Measurements from ENCODE around the gene TRAPPC12. TPM values are rescaled to one million over a fixed set of nuclear protein-coding genes. Genes with fewer than 3 reads are reported as not detected.

Gene TRAPPC12
- total and polyA plus RNA-seq, 7 experiments from 2014 or later, result 29.8 to 160 (median 104) TPM

GRCh38 chr2:3476321-3476984, 97.0 kb downstream of the TRAPPC12 start:
- peaks cover 3 to 57% (median 11%) of the 10 kb centered on the region in 5 donors for H3K36me3 Mint-ChIP-seq
- H3K36me3 ChIP-seq (ENCODE audit: control insufficient read depth in 2 of 3, insufficient read depth in 3 of 3, low read length in 3 of 3), result peaks cover 0 to 72% (median 0%) of the 10 kb centered on the region in 3 experiments
- H3K9me3 ChIP-seq (ENCODE audit: control insufficient read depth in 2 of 3, low read length in 3 of 3), result no peaks in the 10 kb centered on the region
- no peak for ATAC-seq
- H3K4me1 Mint-ChIP-seq, result peaks cover 2 to 20% (median 17%) of the 10 kb centered on the region in 7 donors
- no peak overlapping the region for H3K4me3 ChIP-seq (ENCODE audit: low read length)
- intact Hi-C loops (cut with micrococcal nuclease), result no loop called here
- ChIA-PET POLR2A (no interaction called here), CTCF (no interaction called here)
- H3K4me1 ChIP-seq (ENCODE audit: control insufficient read depth in 2 of 2, insufficient read depth in 2 of 2, low read length in 2 of 2), result no peaks in the 10 kb centered on the region
- no peaks in the 10 kb centered on the region for H3K27me3 Mint-ChIP-seq
- H3K27ac Mint-ChIP-seq, result peak overlapping the region in 3 of 9 donors; percentile 7 to 46 (median 33)
- DNase-seq, result no peak
- no peak overlapping the region for H3K4me3 Mint-ChIP-seq
- H3K27me3 ChIP-seq (ENCODE audit: control insufficient read depth in 2 of 2, insufficient read depth in 2 of 2, low read length in 2 of 2), result no peaks in the 10 kb centered on the region
- no peaks in the 10 kb centered on the region for H3K9me3 Mint-ChIP-seq
- no peak overlapping the region for H3K27ac ChIP-seq (ENCODE audit: low read depth, low read length)

GRCh38 chr2:3476985-3477327, 97.5 kb downstream of the TRAPPC12 start:
- Mint-ChIP-seq H3K27ac (peak overlapping the region in 1 of 9 donors; percentile 46), H3K4me3 (no peak overlapping the region), H3K9me3 (no peaks in the 10 kb centered on the region), H3K4me1 (peaks cover 2 to 25% (median 17%) of the 10 kb centered on the region in 7 donors), H3K36me3 (peaks cover 3 to 53% (median 11%) of the 10 kb centered on the region in 5 donors), H3K27me3 (no peaks in the 10 kb centered on the region)
- CTCF ChIA-PET, result no interaction called here
- POLR2A ChIA-PET, result no interaction called here
- DNase-seq, result no peak
- intact Hi-C loops (cut with micrococcal nuclease), result no loop called here
- Histone ChIP-seq H3K36me3 (ENCODE audit: control insufficient read depth in 2 of 3, insufficient read depth in 3 of 3, low read length in 3 of 3) (peaks cover 0 to 67% (median 0%) of the 10 kb centered on the region in 3 experiments), H3K4me1 (ENCODE audit: control insufficient read depth in 2 of 2, insufficient read depth in 2 of 2, low read length in 2 of 2) (no peaks in the 10 kb centered on the region), H3K9me3 (ENCODE audit: control insufficient read depth in 2 of 3, low read length in 3 of 3) (no peaks in the 10 kb centered on the region), H3K27me3 (ENCODE audit: control insufficient read depth in 2 of 2, insufficient read depth in 2 of 2, low read length in 2 of 2) (no peaks in the 10 kb centered on the region), H3K27ac (ENCODE audit: low read depth, low read length) (no peak overlapping the region), H3K4me3 (ENCODE audit: low read length) (no peak overlapping the region)
- ATAC-seq, result no peak

GRCh38 chr2:3478846-3479385, 99.4 kb downstream of the TRAPPC12 start:
- no peak for DNase-seq
- intact Hi-C loops (cut with micrococcal nuclease), result no loop called here
- Mint-ChIP-seq H3K4me1 (peaks cover 2 to 39% (median 20%) of the 10 kb centered on the region in 7 donors), H3K4me3 (no peak overlapping the region), H3K36me3 (peaks cover 3 to 40% (median 3%) of the 10 kb centered on the region in 5 donors), H3K27me3 (no peaks in the 10 kb centered on the region), H3K27ac (peak overlapping the region in 1 of 9 donors; percentile 38), H3K9me3 (no peaks in the 10 kb centered on the region)
- Histone ChIP-seq H3K4me1 (ENCODE audit: control insufficient read depth in 2 of 2, insufficient read depth in 2 of 2, low read length in 2 of 2) (no peaks in the 10 kb centered on the region), H3K27me3 (ENCODE audit: control insufficient read depth in 2 of 2, insufficient read depth in 2 of 2, low read length in 2 of 2) (no peaks in the 10 kb centered on the region), H3K9me3 (ENCODE audit: control insufficient read depth in 2 of 3, low read length in 3 of 3) (no peaks in the 10 kb centered on the region), H3K36me3 (ENCODE audit: control insufficient read depth in 2 of 3, insufficient read depth in 3 of 3, low read length in 3 of 3) (peaks cover 0 to 58% (median 0%) of the 10 kb centered on the region in 3 experiments), H3K27ac (ENCODE audit: low read depth, low read length) (no peak overlapping the region), H3K4me3 (ENCODE audit: low read length) (no peak overlapping the region)
- ChIA-PET POLR2A (no interaction called here), CTCF (no interaction called here)
- ATAC-seq, result no peak

- no peak for ATAC-seq
- H3K4me3 ChIP-seq (ENCODE audit: low read length), result no peak overlapping the region
- ChIA-PET CTCF (no interaction called here), POLR2A (no interaction called here)
- H3K36me3 ChIP-seq (ENCODE audit: control insufficient read depth in 2 of 3, insufficient read depth in 3 of 3, low read length in 3 of 3), result peaks cover 0 to 51% (median 0%) of the 10 kb centered on the region in 3 experiments
- peaks cover 2 to 39% (median 26%) of the 10 kb centered on the region in 7 donors for H3K4me1 Mint-ChIP-seq
- H3K27me3 Mint-ChIP-seq, result no peaks in the 10 kb centered on the region
- H3K27ac ChIP-seq (ENCODE audit: low read depth, low read length), result no peak overlapping the region
- no peaks in the 10 kb centered on the region for H3K9me3 ChIP-seq (ENCODE audit: control insufficient read depth in 2 of 3, low read length in 3 of 3)
- intact Hi-C loops (cut with micrococcal nuclease), result no loop called here
- H3K36me3 Mint-ChIP-seq, result peaks cover 3 to 38% (median 3%) of the 10 kb centered on the region in 5 donors
- peak overlapping the region in 7 of 9 donors; percentile 70 to 88 (median 81) for H3K27ac Mint-ChIP-seq
- no peaks in the 10 kb centered on the region for H3K27me3 ChIP-seq (ENCODE audit: control insufficient read depth in 2 of 2, insufficient read depth in 2 of 2, low read length in 2 of 2)
- DNase-seq, result no peak
- H3K4me1 ChIP-seq (ENCODE audit: control insufficient read depth in 2 of 2, insufficient read depth in 2 of 2, low read length in 2 of 2), result no peaks in the 10 kb centered on the region
- H3K9me3 Mint-ChIP-seq, result no peaks in the 10 kb centered on the region
- no peak overlapping the region for H3K4me3 Mint-ChIP-seq
These were observed 100.2 kb downstream of the TRAPPC12 start for GRCh38 chr2:3479430-3480320.

- Mint-ChIP-seq H3K27me3 (no peaks in the 10 kb centered on the region), H3K36me3 (peaks cover 3 to 37% (median 4%) of the 10 kb centered on the region in 5 donors), H3K4me3 (peak overlapping the region in 2 of 10 donors; percentile 19 to 37), H3K9me3 (no peaks in the 10 kb centered on the region), H3K27ac (peak overlapping the region in 8 of 9 donors; percentile 70 to 84 (median 80)), H3K4me1 (peaks cover 2 to 39% (median 26%) of the 10 kb centered on the region in 7 donors)
- H3K4me3 ChIP-seq (ENCODE audit: low read length), result no peak overlapping the region
- CTCF ChIA-PET, result no interaction called here
- ATAC-seq, result no peak
- H3K27me3 ChIP-seq (ENCODE audit: control insufficient read depth in 2 of 2, insufficient read depth in 2 of 2, low read length in 2 of 2), result no peaks in the 10 kb centered on the region
- peaks cover 0 to 45% (median 0%) of the 10 kb centered on the region in 3 experiments for H3K36me3 ChIP-seq (ENCODE audit: control insufficient read depth in 2 of 3, insufficient read depth in 3 of 3, low read length in 3 of 3)
- POLR2A ChIA-PET, result no interaction called here
- intact Hi-C loops (cut with micrococcal nuclease), result no loop called here
- no peak for DNase-seq
- H3K4me1 ChIP-seq (ENCODE audit: control insufficient read depth in 2 of 2, insufficient read depth in 2 of 2, low read length in 2 of 2), result no peaks in the 10 kb centered on the region
- H3K9me3 ChIP-seq (ENCODE audit: control insufficient read depth in 2 of 3, low read length in 3 of 3), result no peaks in the 10 kb centered on the region
- no peak overlapping the region for H3K27ac ChIP-seq (ENCODE audit: low read depth, low read length)
These were observed 101.0 kb downstream of the TRAPPC12 start for GRCh38 chr2:3480352-3481010.

- DNase-seq, result no peak
- no peaks in the 10 kb centered on the region for H3K4me1 ChIP-seq (ENCODE audit: control insufficient read depth in 2 of 2, insufficient read depth in 2 of 2, low read length in 2 of 2)
- H3K4me1 Mint-ChIP-seq, result peaks cover 2 to 39% (median 26%) of the 10 kb centered on the region in 7 donors
- no peak for ATAC-seq
- intact Hi-C loops (cut with micrococcal nuclease), result no loop called here
- peaks cover 3 to 38% (median 5%) of the 10 kb centered on the region in 5 donors for H3K36me3 Mint-ChIP-seq
- H3K27ac ChIP-seq (ENCODE audit: low read depth, low read length), result no peak overlapping the region
- H3K27ac Mint-ChIP-seq, result peak overlapping the region in 8 of 9 donors; percentile 47 to 84 (median 80)
- H3K27me3 Mint-ChIP-seq, result no peaks in the 10 kb centered on the region
- no peaks in the 10 kb centered on the region for H3K9me3 Mint-ChIP-seq
- CTCF ChIA-PET, result no interaction called here
- POLR2A ChIA-PET, result no interaction called here
- H3K27me3 ChIP-seq (ENCODE audit: control insufficient read depth in 2 of 2, insufficient read depth in 2 of 2, low read length in 2 of 2), result no peaks in the 10 kb centered on the region
- peak overlapping the region in 1 of 10 donors; percentile 19 for H3K4me3 Mint-ChIP-seq
- H3K4me3 ChIP-seq (ENCODE audit: low read length), result no peak overlapping the region
- H3K9me3 ChIP-seq (ENCODE audit: control insufficient read depth in 2 of 3, low read length in 3 of 3), result no peaks in the 10 kb centered on the region
- peaks cover 0 to 46% (median 0%) of the 10 kb centered on the region in 3 experiments for H3K36me3 ChIP-seq (ENCODE audit: control insufficient read depth in 2 of 3, insufficient read depth in 3 of 3, low read length in 3 of 3)
These were observed 101.5 kb downstream of the TRAPPC12 start for GRCh38 chr2:3481011-3481400.

Measured in naive thymus-derived CD4-positive, alpha-beta T cell (primary cell).